ENCODE data around the gene ST6GALNAC6. TPM values are rescaled to one million over a fixed set of nuclear protein-coding genes. Genes with fewer than 3 reads are reported as not detected.

Gene ST6GALNAC6
- total and polyA plus RNA-seq, 2 experiments from 2014 or later, result 53.0 to 73.4 TPM

GRCh38 chr9:127898433-127899127, 823 bp downstream of the ST6GALNAC6 start:
- H3K27ac ChIP-seq, result peak overlapping the region; percentile 97
- peak overlapping the region; percentile 80 for H3K4me3 ChIP-seq
- H3K4me1 ChIP-seq (ENCODE audit: low read depth), result peaks cover 18% of the 10 kb centered on the region
- TF ChIP-seq, protein P1, sequence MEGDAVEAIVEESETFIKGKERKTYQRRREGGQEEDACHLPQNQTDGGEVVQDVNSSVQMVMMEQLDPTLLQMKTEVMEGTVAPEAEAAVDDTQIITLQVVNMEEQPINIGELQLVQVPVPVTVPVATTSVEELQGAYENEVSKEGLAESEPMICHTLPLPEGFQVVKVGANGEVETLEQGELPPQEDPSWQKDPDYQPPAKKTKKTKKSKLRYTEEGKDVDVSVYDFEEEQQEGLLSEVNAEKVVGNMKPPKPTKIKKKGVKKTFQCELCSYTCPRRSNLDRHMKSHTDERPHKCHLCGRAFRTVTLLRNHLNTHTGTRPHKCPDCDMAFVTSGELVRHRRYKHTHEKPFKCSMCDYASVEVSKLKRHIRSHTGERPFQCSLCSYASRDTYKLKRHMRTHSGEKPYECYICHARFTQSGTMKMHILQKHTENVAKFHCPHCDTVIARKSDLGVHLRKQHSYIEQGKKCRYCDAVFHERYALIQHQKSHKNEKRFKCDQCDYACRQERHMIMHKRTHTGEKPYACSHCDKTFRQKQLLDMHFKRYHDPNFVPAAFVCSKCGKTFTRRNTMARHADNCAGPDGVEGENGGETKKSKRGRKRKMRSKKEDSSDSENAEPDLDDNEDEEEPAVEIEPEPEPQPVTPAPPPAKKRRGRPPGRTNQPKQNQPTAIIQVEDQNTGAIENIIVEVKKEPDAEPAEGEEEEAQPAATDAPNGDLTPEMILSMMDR (IDR thresholded peaks at IDR 0.05; ENCODE audit: low read depth, low read length), result no peak
- peak; percentile 45 to 96 for DNase-seq (ENCODE audit: low read depth in 1 of 2, low spot score in 1 of 2)
- no peaks in the 10 kb centered on the region for H3K27me3 ChIP-seq
- H3K9me3 ChIP-seq (ENCODE audit: low read depth), result no peaks in the 10 kb centered on the region
- peaks cover 17% of the 10 kb centered on the region for H3K36me3 ChIP-seq

- peak overlapping the region; percentile 97 for H3K27ac ChIP-seq
- H3K4me1 ChIP-seq (ENCODE audit: low read depth), result peaks cover 13% of the 10 kb centered on the region
- peak; percentile 93 for DNase-seq (ENCODE audit: low read depth in 1 of 2, low spot score in 1 of 2)
- no peaks in the 10 kb centered on the region for H3K9me3 ChIP-seq (ENCODE audit: low read depth)
- H3K36me3 ChIP-seq, result peaks cover 30% of the 10 kb centered on the region
- no peaks in the 10 kb centered on the region for H3K27me3 ChIP-seq
- peak overlapping the region; percentile 18 for H3K4me3 ChIP-seq
- TF ChIP-seq, protein P1 (IDR thresholded peaks at IDR 0.05; ENCODE audit: low read depth, low read length), result no peak
Observed at GRCh38 chr9:127897193-127897692, 2.2 kb downstream of the ST6GALNAC6 start.

GRCh38 chr9:127896395-127897192, 2.8 kb downstream of the ST6GALNAC6 start:
- H3K9me3 ChIP-seq (ENCODE audit: low read depth), result no peaks in the 10 kb centered on the region
- H3K27me3 ChIP-seq, result no peaks in the 10 kb centered on the region
- H3K4me1 ChIP-seq (ENCODE audit: low read depth), result peaks cover 13% of the 10 kb centered on the region
- TF ChIP-seq, protein P1 (IDR thresholded peaks at IDR 0.05; ENCODE audit: low read depth, low read length), result no peak
- peaks cover 30% of the 10 kb centered on the region for H3K36me3 ChIP-seq
- peak overlapping the region; percentile 18 for H3K4me3 ChIP-seq
- no peak for DNase-seq (ENCODE audit: low read depth in 1 of 2, low spot score in 1 of 2)
- H3K27ac ChIP-seq, result peak overlapping the region; percentile 97

DNA sequence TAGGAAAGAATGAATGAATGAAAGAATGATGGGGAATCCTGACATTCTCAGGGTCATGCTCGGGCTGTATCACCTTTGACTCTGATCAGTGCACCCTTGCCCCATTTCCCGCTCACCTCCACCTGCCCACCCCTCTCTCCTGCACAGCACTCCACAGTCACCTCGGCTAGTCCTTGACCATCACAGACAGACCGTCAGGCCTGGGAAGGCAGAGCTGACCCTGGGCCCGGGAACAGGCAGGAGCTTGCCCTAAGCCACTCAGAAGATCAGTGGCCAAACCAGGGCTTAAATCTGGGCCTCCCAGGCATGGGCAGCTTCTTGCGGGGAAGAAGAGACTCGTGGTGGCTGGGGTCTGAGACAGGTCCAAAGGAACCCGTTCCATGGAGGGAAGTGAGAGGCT, 3.6 kb downstream of the ST6GALNAC6 start:
- TF ChIP-seq, protein P1 (IDR thresholded peaks at IDR 0.05; ENCODE audit: low read depth, low read length), result no peak
- Histone ChIP-seq H3K9me3 (ENCODE audit: low read depth) (no peaks in the 10 kb centered on the region), H3K27me3 (no peaks in the 10 kb centered on the region), H3K27ac (peak overlapping the region; percentile 97), H3K4me1 (ENCODE audit: low read depth) (peaks cover 13% of the 10 kb centered on the region), H3K4me3 (no peak overlapping the region), H3K36me3 (peaks cover 30% of the 10 kb centered on the region)
- DNase-seq (ENCODE audit: low read depth in 1 of 2, low spot score in 1 of 2), result no peak

- H3K27me3 ChIP-seq, result no peaks in the 10 kb centered on the region
- TF ChIP-seq, protein P1 (IDR thresholded peaks at IDR 0.05; ENCODE audit: low read depth, low read length), result no peak
- DNase-seq (ENCODE audit: low read depth in 1 of 2, low spot score in 1 of 2), result no peak
- peaks cover 10% of the 10 kb centered on the region for H3K4me1 ChIP-seq (ENCODE audit: low read depth)
- H3K36me3 ChIP-seq, result peaks cover 35% of the 10 kb centered on the region
- H3K4me3 ChIP-seq, result no peak overlapping the region
- H3K9me3 ChIP-seq (ENCODE audit: low read depth), result no peaks in the 10 kb centered on the region
- no peak overlapping the region for H3K27ac ChIP-seq
Observed at GRCh38 chr9:127893392-127893791, 6.0 kb downstream of the ST6GALNAC6 start.
